HepG2 (cell line): ENCODE measurements around the gene EPHA6. TPM values are rescaled to one million over a fixed set of nuclear protein-coding genes. Genes with fewer than 3 reads are reported as not detected.

ENCODE experiments used
- ATAC-seq: fragments of 200-7000 bp; cut with Tn5 transposase; 3 replicates; pipeline ENCODE4 v1.9.1; 2020; ENCODE audit warnings: mild to moderate bottlenecking, moderate library complexity
- BruUV-seq: library from RNA; stranded (reverse); fragments of 400-500 nt; replicated peaks from 2 replicates; lab custom pipeline; 2021; lab: Mats Ljungman, UMichigan
- CTCF ChIA-PET: fragments of 300-600 bp; formaldehyde crosslinking; extraction: SDS; loops from one replicate; lab custom pipeline; 2021; ENCODE audit warnings: low total read pairs, inconsistent platforms, low intra/inter-chr PET ratio; lab: Yijun Ruan, JAX
- POLR2A ChIA-PET: fragments of 350-600 bp; sonication (Branson Sonifier 250); formaldehyde crosslinking; loops from one replicate; lab custom pipeline; 2020; ENCODE audit warnings: antibody characterized with exemption, inconsistent platforms; lab: Yijun Ruan, JAX
- DNase-seq: peaks from one replicate; pipeline ENCODE4 v3.0.0-alpha.2; 2015; ENCODE audit warnings: low spot score
- FAIRE-seq: peaks from 3 replicates; lab custom pipeline; 2011; peaks lifted over from hg19 to GRCh38; lab: Jason Lieb, UNC
- H2AFZ ChIP-seq: one replicate; pipeline ENCODE4 v1.6.1; 2011; ENCODE audit warnings: low read length, inconsistent platforms
- H3K27ac ChIP-seq: fragments of 300-600 bp; 3 replicates; pipeline ENCODE4 v1.8.0; 2011; ENCODE audit warnings: mixed run types, mild to moderate bottlenecking, mixed read lengths, low read length, inconsistent platforms; ENCODE audit not compliant: insufficient read depth; ENCODE audit errors: extremely low read length
- H3K27me3 ChIP-seq, 2 experiments: fragments of 200-600 bp in 1 of 2; 2 replicates in 1 of 2; 3 replicates in 1 of 2; pipeline versions ENCODE4 v1.6.0 to v1.8.0; 2011; ENCODE audit warnings: low read length in 2 of 2, mild to moderate bottlenecking in 2 of 2, moderate library complexity in 2 of 2, inconsistent platforms in 1 of 2; ENCODE audit not compliant: insufficient read depth in 2 of 2, control insufficient read depth in 1 of 2
- H3K36me3 ChIP-seq, 2 experiments: fragments of 200-600 bp in 1 of 2; replicated peaks in 1 of 2; 2 replicates in 1 of 2; 3 replicates in 1 of 2; pipeline versions ENCODE4 v1.5.1 to v1.8.0; 2011; ENCODE audit warnings: low read length in 2 of 2, inconsistent platforms in 1 of 2; ENCODE audit not compliant: insufficient read depth in 2 of 2, control insufficient read depth in 1 of 2
- H3K4me1 ChIP-seq: 2 replicates; pipeline ENCODE4 v1.5.1; 2012; ENCODE audit warnings: low read length, inconsistent platforms; ENCODE audit not compliant: insufficient read depth
- H3K4me2 ChIP-seq: 2 replicates; pipeline ENCODE4 v1.6.0; 2011; ENCODE audit warnings: low read depth, low read length, inconsistent platforms
- H3K4me3 ChIP-seq, 3 experiments: fragments of 200-600 bp in 1 of 3; sonication (generic), shearing (Covaris generic) in 1 of 3; replicated peaks in 1 of 3; 2 replicates each; pipeline ENCODE4 v1.5.1; 2011 to 2016; ENCODE audit warnings: low read length in 3 of 3, inconsistent platforms in 2 of 3, low read depth in 2 of 3, mild to moderate bottlenecking in 2 of 3, control low read depth in 1 of 3, mixed read lengths in 1 of 3; ENCODE audit not compliant: insufficient read depth in 1 of 3
- H3K79me2 ChIP-seq: one replicate; pipeline ENCODE4 v1.6.1; 2011; ENCODE audit warnings: low read length, inconsistent platforms; ENCODE audit not compliant: insufficient read depth
- H3K9ac ChIP-seq: 2 replicates; pipeline ENCODE4 v1.6.0; 2011; ENCODE audit warnings: mild to moderate bottlenecking, low read depth, low read length, inconsistent platforms; ENCODE audit not compliant: insufficient read depth
- H3K9me3 ChIP-seq: 2 replicates; pipeline ENCODE4 v1.5.1; 2012; ENCODE audit warnings: mild to moderate bottlenecking, low read length
- H4K20me1 ChIP-seq: 2 replicates; pipeline ENCODE4 v1.6.0; 2011; ENCODE audit warnings: inconsistent platforms, mild to moderate bottlenecking, low read length, moderate library complexity; ENCODE audit not compliant: insufficient read depth
- CREB1 ChIP-seq, 2 experiments: fragments of 450-650 bp in 1 of 2; IDR thresholded peaks; 2 replicates each; pipeline ENCODE4 v1.6.1; 2016 to 2017; ENCODE audit warnings: control low read depth in 1 of 2, mild to moderate bottlenecking in 1 of 2, missing compliant biosample characterization in 1 of 2, missing genetic modification characterization in 1 of 2
- MAFF ChIP-seq: IDR thresholded peaks from 2 replicates; pipeline ENCODE4 v1.6.1; 2011; ENCODE audit warnings: low read depth, low read length, improper control_type of control experiment
- MAFK ChIP-seq, 2 experiments: IDR thresholded peaks in 1 of 2; conservative IDR thresholded peaks in 1 of 2; 2 replicates each; pipeline ENCODE4 v1.6.1; 2011; ENCODE audit warnings: improper control_type of control experiment in 2 of 2, low read length in 2 of 2
- ZNF652 ChIP-seq: IDR thresholded peaks from 2 replicates; pipeline ENCODE4 v1.6.1; 2016; ENCODE audit warnings: low read depth, borderline replicate concordance
- WGBS: methylation state at CpG from one replicate; pipeline ENCODE4 v1.1.6; 2017; ENCODE audit warnings: low lambda C conversion rate; 5-methylcytosine and 5-hydroxymethylcytosine counted together
- in situ Hi-C: cut with HindIII; loops from 2 replicates; pipeline ENCODE4 v1.10.0; 2017; ENCODE audit warnings: low pct_unique_long_range_greater_than_20kb; ENCODE audit not compliant: extremely low pct_ligation_motif_present
- intact Hi-C: fragments of 100-400 bp; cut with micrococcal nuclease; formaldehyde crosslinking; loops from one replicate; pipeline ENCODE4 v1.10.0; 2022; ENCODE audit not compliant: unreplicated experiment
- polyA plus RNA-seq, 8 experiments: library from polyadenylated mRNA; depleted of rRNA in 3 of 8; stranded (reverse) in 7 of 8; unstranded in 1 of 8; fragments of >200 nt; fragmentation: Illumina TruSeq in 4 of 8; extraction: Trizol in 4 of 8; gene quantifications; 2 replicates each; pipeline versions ENCODE4 v1.2.1 to v1.2.3, GENCODE V29; 2011 to 2016; ENCODE audit warnings: low read depth in 4 of 8, missing spikeins in 1 of 8, mixed read lengths in 1 of 8; ENCODE audit not compliant: insufficient read depth in 1 of 8
- total RNA-seq, 5 experiments: library from RNA; depleted of rRNA; stranded (reverse); fragments of >200 nt; fragmentation: Illumina TruSeq; extraction: Trizol; gene quantifications; 2 replicates each; pipeline ENCODE4 v1.2.3, GENCODE V29; 2016; ENCODE audit warnings: low read depth in 1 of 5
- TF ChIP-seq, protein P1 (sequence below): sonication (generic); formaldehyde crosslinking; IDR thresholded peaks from 2 replicates; pipeline ENCODE4 v1.5.0; 2020; ENCODE audit warnings: mild to moderate bottlenecking, missing genetic modification reagents, borderline replicate concordance
- TF ChIP-seq, protein P2 (sequence below): sonication (generic); formaldehyde crosslinking; IDR thresholded peaks from 2 replicates; pipeline ENCODE4 v1.4.0; 2020; ENCODE audit warnings: missing genetic modification reagents, mild to moderate bottlenecking, borderline replicate concordance

Gene EPHA6
- total and polyA plus RNA-seq, 2 of the 13 experiments (the other 11 are each of a cell fraction or from before 2014, with no cell fraction given), result not detected

DNA sequence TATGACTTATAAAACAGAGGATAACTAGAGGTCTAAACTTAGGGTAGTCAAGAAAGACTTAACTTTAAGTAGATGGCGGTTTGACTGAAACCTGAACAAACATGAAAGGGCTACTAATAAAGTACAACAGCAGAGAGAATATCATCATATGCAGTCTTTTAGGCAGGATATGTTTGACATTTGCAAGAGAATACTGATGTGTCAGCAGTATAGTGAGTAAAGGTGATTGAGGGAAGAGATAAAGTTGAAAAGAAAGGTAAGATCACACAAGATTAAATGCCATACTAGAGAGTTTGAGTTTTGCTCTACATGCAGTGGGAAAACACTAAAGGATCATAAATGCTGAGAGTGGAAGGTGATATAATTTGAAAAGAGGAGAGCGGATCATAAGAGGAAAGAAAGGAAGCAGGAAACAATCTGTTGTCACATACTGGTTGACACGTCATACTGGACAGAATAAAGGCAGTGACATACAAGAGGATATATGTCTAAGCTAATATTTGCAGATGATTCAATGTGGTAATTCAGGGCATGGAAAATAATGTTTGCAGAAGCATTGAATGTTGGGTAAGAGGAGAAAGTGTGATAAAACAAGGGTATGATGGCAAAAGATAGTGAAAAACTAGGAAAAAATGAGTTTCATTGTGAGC is 223.0 kb downstream of the EPHA6 start:
- POLR2A ChIA-PET, result no interaction called here
- no peak overlapping the region for H3K4me3 ChIP-seq
- no peak overlapping the region for H3K9ac ChIP-seq
- CTCF ChIA-PET, result no interaction called here
- H2AFZ ChIP-seq, result no peak overlapping the region
- H3K27ac ChIP-seq, result no peak overlapping the region
- no TSS peak for BruUV-seq
- H3K4me2 ChIP-seq, result no peak overlapping the region
- peak; percentile 9 for DNase-seq
- H3K79me2 ChIP-seq, result no peaks in the 10 kb centered on the region
- no peaks in the 10 kb centered on the region for H3K9me3 ChIP-seq
- FAIRE-seq, result no peak
- H4K20me1 ChIP-seq, result no peaks in the 10 kb centered on the region
- in situ Hi-C loops (no loop called here), intact Hi-C loops (no loop called here)
- H3K36me3 ChIP-seq, result no peaks in the 10 kb centered on the region
- H3K4me1 ChIP-seq, result no peaks in the 10 kb centered on the region
- ATAC-seq, result no peak
- H3K27me3 ChIP-seq, result no peaks in the 10 kb centered on the region
- TF ChIP-seq, protein P1, sequence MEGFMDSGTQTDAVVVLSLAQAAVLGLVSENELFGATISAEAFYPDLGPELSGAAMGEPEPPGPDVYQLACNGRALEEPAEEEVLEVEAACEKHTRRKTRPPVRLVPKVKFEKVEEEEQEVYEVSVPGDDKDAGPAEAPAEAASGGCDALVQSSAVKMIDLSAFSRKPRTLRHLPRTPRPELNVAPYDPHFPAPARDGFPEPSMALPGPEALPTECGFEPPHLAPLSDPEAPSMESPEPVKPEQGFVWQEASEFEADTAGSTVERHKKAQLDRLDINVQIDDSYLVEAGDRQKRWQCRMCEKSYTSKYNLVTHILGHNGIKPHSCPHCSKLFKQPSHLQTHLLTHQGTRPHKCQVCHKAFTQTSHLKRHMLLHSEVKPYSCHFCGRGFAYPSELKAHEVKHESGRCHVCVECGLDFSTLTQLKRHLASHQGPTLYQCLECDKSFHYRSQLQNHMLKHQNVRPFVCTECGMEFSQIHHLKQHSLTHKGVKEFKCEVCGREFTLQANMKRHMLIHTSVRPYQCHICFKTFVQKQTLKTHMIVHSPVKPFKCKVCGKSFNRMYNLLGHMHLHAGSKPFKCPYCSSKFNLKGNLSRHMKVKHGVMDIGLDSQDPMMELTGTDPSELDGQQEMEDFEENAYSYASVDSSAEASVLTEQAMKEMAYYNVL (CRISPR knock-in tag), result no peak
- TF ChIP-seq MAFK (conservative IDR thresholded peaks at IDR 0.05 in 1 of 2, IDR thresholded peaks at IDR 0.05 in 1 of 2; ENCODE audit: low read length in 2 of 2), result peak; percentile 89 to 94
- TF ChIP-seq CREB1 (IDR thresholded peaks at IDR 0.05), result peak; percentile 73
- no peak for TF ChIP-seq CREB1 (CRISPR knock-in tag; IDR thresholded peaks at IDR 0.05)
- peak; percentile 92 for TF ChIP-seq MAFF
- 19% methylated on average over 3 of the region's 3 CpGs for WGBS

DNA sequence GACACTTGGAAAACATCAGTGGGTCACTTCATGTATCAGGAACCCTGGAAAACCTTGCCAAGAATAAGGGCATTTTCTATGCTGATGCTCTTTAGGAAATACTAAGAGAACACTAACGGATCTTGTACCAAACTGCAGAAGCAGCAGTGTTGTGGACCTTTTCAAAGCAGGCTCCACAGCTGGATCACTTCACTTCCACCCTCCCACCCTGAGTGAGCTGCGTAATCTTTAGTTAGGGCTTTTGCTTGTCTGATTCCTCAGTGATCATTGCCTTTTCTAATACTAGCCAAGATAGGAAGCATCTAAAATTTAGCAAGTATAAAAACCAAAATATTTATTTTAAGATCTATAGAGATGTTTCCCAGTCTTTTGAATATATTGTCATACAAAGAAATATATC is 229.0 kb downstream of the EPHA6 start:
- no peak overlapping the region for H2AFZ ChIP-seq
- TF ChIP-seq, protein P2, sequence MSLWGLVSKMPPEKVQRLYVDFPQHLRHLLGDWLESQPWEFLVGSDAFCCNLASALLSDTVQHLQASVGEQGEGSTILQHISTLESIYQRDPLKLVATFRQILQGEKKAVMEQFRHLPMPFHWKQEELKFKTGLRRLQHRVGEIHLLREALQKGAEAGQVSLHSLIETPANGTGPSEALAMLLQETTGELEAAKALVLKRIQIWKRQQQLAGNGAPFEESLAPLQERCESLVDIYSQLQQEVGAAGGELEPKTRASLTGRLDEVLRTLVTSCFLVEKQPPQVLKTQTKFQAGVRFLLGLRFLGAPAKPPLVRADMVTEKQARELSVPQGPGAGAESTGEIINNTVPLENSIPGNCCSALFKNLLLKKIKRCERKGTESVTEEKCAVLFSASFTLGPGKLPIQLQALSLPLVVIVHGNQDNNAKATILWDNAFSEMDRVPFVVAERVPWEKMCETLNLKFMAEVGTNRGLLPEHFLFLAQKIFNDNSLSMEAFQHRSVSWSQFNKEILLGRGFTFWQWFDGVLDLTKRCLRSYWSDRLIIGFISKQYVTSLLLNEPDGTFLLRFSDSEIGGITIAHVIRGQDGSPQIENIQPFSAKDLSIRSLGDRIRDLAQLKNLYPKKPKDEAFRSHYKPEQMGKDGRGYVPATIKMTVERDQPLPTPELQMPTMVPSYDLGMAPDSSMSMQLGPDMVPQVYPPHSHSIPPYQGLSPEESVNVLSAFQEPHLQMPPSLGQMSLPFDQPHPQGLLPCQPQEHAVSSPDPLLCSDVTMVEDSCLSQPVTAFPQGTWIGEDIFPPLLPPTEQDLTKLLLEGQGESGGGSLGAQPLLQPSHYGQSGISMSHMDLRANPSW (CRISPR knock-in tag), result no peak
- no peak for TF ChIP-seq ZNF652 (CRISPR knock-in tag)

More for the DNA sequence above, 229.0 kb downstream of the EPHA6 start:
- Histone ChIP-seq H3K9ac (no peak overlapping the region), H3K27ac (no peak overlapping the region), H3K4me3 (no peak overlapping the region), H3K36me3 (no peaks in the 10 kb centered on the region), H3K4me2 (no peak overlapping the region), H3K4me1 (no peaks in the 10 kb centered on the region), H3K9me3 (no peaks in the 10 kb centered on the region), H4K20me1 (no peaks in the 10 kb centered on the region), H3K27me3 (no peaks in the 10 kb centered on the region; a peak in 1 of 5 replicates), H3K79me2 (no peaks in the 10 kb centered on the region)
- FAIRE-seq, result no peak
- intact Hi-C loops, result no loop called here
- 12% methylated on average over 2 of the region's 2 CpGs for WGBS
- CTCF ChIA-PET, result no interaction called here
- BruUV-seq, result no TSS peak
- DNase-seq, result no peak
- POLR2A ChIA-PET, result no interaction called here
- ATAC-seq, result no peak
- in situ Hi-C loops, result no loop called here
